ENCODE results near the gene NTN1.

DNA sequence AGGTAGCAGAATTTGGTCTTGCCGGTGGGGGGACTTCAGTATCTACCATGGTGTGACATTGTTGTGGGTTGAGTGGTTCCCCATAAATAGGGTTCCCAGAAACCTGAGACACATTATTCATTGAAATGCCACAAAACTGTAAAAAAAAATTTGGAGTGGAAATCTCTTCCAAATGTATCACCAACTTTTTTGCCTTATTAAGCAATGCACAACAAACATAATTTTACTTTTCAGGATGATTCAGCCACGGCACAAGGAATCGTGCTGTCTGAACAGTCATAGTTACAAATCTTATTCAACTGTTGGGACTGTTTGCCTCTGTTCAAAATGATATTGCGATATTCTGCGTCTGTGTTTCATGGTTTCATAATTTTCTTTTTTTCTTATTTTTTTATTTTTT lies 181.2 kb downstream of the NTN1 start:
- TF ChIP-seq POLR2A (IDR thresholded peaks at IDR 0.05), result no peak
- TF ChIP-seq, protein P1, sequence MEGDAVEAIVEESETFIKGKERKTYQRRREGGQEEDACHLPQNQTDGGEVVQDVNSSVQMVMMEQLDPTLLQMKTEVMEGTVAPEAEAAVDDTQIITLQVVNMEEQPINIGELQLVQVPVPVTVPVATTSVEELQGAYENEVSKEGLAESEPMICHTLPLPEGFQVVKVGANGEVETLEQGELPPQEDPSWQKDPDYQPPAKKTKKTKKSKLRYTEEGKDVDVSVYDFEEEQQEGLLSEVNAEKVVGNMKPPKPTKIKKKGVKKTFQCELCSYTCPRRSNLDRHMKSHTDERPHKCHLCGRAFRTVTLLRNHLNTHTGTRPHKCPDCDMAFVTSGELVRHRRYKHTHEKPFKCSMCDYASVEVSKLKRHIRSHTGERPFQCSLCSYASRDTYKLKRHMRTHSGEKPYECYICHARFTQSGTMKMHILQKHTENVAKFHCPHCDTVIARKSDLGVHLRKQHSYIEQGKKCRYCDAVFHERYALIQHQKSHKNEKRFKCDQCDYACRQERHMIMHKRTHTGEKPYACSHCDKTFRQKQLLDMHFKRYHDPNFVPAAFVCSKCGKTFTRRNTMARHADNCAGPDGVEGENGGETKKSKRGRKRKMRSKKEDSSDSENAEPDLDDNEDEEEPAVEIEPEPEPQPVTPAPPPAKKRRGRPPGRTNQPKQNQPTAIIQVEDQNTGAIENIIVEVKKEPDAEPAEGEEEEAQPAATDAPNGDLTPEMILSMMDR (IDR thresholded peaks at IDR 0.05), result no peak
- TF ChIP-seq EP300 (IDR thresholded peaks at IDR 0.05), result no peak

Data from ovary (tissue), 3 donors.